HG03039 (cell line): ENCODE measurements around the gene SRP68.

Source experiments
- ATAC-seq: cut with Tn5 transposase; IDR thresholded peaks from one replicate; pipeline ENCODE4 v1.9.1; 2021; ENCODE audit warnings: mild to moderate bottlenecking, moderate library complexity; ENCODE audit not compliant: unreplicated experiment

The SRP68 gene

GRCh38 chr17:76019833-76020467 is 52.4 kb downstream of the SRP68 start:
- ATAC-seq: no peak

GRCh38 chr17:76018801-76019200 is 53.5 kb downstream of the SRP68 start:
- no peak for ATAC-seq

GRCh38 chr17:76018340-76018680 is 54.0 kb downstream of the SRP68 start:
- ATAC-seq: no peak

- ATAC-seq: no peak
These were observed 54.6 kb downstream of the SRP68 start for GRCh38 chr17:76017481-76018339.

- no peak for ATAC-seq
These were observed 57.4 kb downstream of the SRP68 start for GRCh38 chr17:76014925-76015261.

- ATAC-seq: no peak
These were observed 58.0 kb downstream of the SRP68 start for GRCh38 chr17:76014100-76014924.

- no peak for ATAC-seq
These were observed 58.9 kb downstream of the SRP68 start for GRCh38 chr17:76013377-76013932.

GRCh38 chr17:76011951-76012350 is 60.4 kb downstream of the SRP68 start:
- ATAC-seq: no peak

- ATAC-seq: no peak
These were observed 62.2 kb downstream of the SRP68 start for GRCh38 chr17:76009969-76010661.

- ATAC-seq: no peak
These were observed 62.9 kb downstream of the SRP68 start for GRCh38 chr17:76009447-76009846.

- ATAC-seq: no peak
These were observed 63.5 kb downstream of the SRP68 start for GRCh38 chr17:76008630-76009425.

- ATAC-seq: no peak
These were observed 64.1 kb downstream of the SRP68 start for GRCh38 chr17:76008208-76008607.

- no peak for ATAC-seq
These were observed 64.5 kb downstream of the SRP68 start for GRCh38 chr17:76007850-76008165.

- ATAC-seq: no peak
These were observed 65.0 kb downstream of the SRP68 start for GRCh38 chr17:76007131-76007849.

GRCh38 chr17:76005263-76006149 is 66.8 kb downstream of the SRP68 start:
- no peak for ATAC-seq

GRCh38 chr17:76004750-76005262 is 67.5 kb downstream of the SRP68 start:
- ATAC-seq: no peak

GRCh38 chr17:76003915-76004314 is 68.4 kb downstream of the SRP68 start:
- ATAC-seq: no peak

- ATAC-seq: no peak
These were observed 70.2 kb downstream of the SRP68 start for GRCh38 chr17:76002100-76002499.
